Activated CD4-positive, CD25-positive, alpha-beta regulatory T cell (primary cell): ENCODE results near the gene ETDB.
"Not testable (repeated sequence)": the region's sequence is repeated elsewhere in the genome, so short reads cannot be mapped to it uniquely, and the experiment has no call there.

Source experiments
- DNase-seq, 4 experiments: peaks; one replicate each; lab custom pipeline; 2025; lab: John Stamatoyannopoulos, UW

The ETDB gene

DNA sequence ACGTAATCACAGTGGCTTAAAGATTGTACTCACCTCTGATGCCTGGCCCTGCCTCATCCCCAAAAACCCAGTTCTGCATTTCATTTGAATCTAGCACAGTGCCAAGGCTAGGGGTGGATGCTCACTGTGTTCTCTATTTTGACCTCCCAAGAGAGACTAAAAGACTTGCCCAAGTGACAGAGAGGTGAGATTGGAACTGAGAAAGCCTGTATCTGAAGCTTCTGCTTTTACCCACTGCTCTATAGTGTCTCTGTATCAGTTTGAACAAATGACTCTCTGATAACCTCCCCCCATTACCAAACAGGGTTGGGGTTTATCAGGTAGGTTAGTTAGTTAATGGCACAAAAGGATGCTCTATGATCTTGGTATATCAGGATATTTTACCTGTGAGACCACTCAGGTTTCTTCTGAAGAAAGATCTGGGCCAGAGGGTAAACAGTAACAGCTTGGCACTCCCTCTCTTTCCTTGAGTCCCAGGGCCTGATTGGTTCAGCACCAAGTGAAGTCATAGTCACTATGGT, at the start of gene ETDB:
ETDB (minus strand) TSS at position 471 of the 521 bp plus-strand sequence. CDS start 1,265 bp downstream, outside the sequence.
- not testable (repeated sequence) for DNase-seq

DNA sequence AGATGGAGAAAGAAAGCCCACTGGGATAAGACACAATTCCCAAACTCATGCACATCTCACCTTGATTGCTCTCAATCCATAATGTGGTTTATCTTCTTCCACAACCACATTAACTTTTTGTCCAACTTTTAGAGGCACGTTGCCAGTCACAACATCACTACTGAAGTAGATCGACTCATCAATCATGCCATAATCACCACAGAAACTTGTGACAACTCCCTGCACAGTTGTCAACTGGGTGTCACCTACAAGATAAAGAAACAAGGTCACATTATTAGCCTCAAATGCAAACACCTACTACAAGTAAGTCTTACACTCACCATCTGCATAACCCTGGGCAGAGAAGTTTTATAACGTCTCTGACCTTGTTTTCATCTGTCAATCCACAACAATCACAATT, 49.2 kb upstream of the ETDB start:
- DNase-seq: not testable (repeated sequence)

DNA sequence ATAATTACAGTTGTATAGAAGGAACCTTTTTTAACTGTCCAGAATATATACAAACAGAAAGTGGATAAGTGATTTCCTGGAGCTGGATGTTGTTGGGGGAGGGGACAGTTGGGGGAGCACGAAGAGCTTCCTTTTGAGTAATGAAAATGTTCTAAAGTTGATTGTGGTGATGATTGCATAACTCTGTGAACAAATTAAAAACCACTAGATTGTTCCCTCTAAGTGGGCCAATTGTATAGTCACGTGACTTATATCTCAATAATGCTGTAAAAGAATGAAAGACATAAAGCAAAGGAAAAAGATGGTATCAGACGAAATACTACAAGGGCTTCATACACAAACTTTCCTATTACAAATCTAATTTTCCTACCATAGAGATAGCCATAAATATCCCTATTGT, 48.2 kb upstream of the ETDB start:
- DNase-seq: no peak

DNA sequence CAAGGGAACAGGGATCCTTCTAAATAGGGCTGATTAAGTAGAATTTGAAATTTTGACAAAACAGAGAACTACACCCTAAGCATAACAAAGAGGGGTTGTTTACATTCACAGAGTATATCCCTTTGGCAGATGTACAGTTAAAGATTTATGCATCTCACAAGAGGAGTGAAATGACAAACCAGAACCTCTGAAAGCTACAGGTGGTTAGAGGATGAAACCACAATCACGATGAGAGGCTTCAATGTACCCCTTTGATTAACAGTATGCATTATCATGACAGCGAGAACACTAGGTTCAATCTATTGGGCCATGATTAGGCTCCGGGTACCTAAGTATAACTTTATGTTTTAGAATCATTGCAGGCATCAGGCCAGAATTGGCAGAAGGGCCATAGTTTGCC, 34.4 kb upstream of the ETDB start:
- not testable (repeated sequence) for DNase-seq

DNA sequence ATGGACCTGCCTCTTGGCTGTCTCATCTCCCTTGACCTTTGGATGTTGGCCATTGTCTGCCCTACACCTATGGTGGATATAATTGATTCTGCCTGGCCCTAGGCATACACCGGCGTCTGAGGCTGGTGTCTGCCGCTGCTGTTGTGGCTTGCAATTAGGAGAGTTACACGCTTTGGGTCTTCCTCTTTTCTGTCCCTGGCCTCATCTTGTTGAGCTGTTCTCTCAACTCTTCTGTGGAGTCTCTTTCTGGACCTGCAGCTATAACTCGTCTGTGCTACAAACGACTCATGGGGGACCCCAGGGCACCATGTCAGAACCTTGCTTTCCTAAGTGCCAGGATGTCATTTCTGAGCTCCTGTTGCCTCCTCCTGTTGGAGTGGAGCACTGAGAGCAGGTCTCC, 5.8 kb upstream of the ETDB start:
- DNase-seq: not testable (repeated sequence)

DNA sequence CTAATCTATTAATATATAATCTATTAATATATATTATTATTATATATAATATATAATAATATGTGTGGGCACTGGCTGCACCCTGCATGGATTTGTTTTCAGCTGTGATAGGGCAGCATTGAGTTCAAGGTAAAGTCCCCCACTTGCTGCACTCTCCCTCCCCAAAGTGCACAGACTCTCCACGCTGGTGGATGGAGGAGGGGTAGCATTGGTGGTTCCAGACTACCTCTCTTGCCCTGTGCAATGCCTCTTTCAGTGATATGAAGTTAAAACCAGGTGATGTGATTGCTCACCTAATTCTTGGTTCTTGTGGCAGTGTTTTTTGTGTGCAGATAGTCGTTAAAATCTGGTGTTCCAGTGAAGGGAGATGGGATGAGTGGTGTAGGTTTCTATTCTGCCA, 4.3 kb downstream of the ETDB start:
- not testable (repeated sequence) for DNase-seq

DNA sequence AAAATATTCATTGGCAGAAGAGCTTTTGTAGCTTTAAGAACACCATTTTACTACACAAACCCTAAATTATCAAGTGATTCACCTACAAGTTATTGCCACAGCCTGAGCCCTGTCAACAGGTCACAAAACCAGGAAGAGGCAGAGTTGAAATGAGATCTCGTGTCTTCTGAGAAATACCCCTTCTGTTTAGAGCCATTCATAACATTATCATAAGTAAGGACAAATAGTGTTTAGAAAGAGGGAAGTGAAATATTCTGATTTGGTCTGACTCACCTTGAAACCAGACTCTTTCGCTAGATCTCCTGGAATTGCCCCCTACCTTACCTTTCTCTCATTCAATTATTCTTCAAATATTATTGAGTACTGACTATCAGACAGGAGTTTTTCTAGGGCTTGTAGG, 5.9 kb downstream of the ETDB start:
- DNase-seq: no peak

DNA sequence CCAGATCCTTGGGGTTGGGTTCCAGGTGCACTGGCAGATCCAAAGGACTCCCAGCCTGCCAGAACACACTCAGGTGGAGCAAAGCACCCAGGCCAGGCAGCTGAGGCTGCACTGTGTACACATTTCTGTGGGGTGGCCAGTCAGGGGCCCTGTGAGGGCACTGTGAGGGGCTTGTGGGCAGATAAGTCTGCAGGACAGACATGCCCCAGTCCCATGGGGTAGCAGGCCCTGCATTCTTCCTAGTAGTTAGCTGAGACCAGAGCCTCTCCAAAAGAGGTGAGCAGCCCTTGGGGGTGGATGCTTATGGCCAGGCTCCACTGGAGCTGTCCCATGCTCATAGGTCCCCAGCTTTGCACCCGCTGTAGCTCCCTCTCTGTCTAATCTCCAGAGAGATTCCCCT, 7.6 kb downstream of the ETDB start:
- no peak for DNase-seq

- no peak for DNase-seq
These were observed 8.1 kb downstream of the ETDB start for GRCh38 chrX:135112096-135112729.

- no peak for DNase-seq
These were observed 10.8 kb downstream of the ETDB start for GRCh38 chrX:135109554-135109953.

GRCh38 chrX:135099493-135099783, 20.9 kb downstream of the ETDB start:
- DNase-seq: no peak

DNA sequence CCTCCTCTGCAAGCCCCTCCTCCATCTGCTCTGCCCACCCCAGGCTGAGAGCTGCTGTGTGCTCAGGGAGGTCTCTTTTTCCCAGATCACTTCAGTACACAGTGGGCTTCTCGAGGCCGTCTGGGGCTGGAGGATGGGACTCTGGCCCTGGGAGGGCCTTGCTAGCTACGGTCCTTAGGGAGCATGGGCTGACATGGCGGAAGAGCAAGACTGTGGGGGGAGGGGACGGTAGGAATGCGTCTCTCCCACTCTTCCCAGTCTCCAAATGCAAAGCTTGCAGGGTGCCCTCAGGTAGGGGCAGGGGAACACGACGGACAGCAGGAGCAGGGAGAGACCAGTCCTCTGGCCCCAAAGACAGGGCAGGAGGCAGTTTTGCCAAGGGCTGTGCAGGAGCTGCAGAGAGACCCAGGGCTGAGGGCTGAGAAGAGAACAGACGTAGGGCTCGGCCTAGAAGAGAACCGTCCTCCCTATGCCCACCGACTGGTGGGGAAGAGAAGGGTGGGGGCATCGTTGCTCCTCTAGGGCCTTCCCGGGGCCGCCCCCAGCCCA, 23.1 kb downstream of the ETDB start:
- not testable (repeated sequence) for DNase-seq

GRCh38 chrX:135095715-135096114, 24.6 kb downstream of the ETDB start:
- DNase-seq: no peak

GRCh38 chrX:135094726-135095125, 25.6 kb downstream of the ETDB start:
- DNase-seq: no peak

- no peak for DNase-seq
These were observed 31.2 kb downstream of the ETDB start for GRCh38 chrX:135089126-135089525.

DNA sequence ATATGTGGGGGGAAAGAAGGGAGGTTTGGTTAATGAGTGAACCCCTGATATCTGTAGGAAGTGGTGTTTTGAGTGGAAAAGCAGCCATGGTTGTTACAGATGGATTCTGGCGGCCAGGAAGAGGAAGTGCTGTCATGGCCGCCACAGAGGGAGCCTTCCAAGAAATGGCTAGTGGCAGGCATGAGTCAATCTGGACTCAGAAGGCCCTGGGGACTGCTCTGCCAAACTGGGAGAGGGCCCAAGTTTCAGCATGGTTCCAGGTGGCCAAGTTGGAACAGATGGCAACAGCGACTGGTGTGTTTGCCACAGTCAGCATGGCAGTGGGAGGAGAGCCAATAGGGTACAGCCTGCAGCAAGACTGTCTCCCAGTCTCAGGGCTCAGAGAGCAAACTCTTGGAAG, 32.5 kb downstream of the ETDB start:
- DNase-seq: no peak

DNA sequence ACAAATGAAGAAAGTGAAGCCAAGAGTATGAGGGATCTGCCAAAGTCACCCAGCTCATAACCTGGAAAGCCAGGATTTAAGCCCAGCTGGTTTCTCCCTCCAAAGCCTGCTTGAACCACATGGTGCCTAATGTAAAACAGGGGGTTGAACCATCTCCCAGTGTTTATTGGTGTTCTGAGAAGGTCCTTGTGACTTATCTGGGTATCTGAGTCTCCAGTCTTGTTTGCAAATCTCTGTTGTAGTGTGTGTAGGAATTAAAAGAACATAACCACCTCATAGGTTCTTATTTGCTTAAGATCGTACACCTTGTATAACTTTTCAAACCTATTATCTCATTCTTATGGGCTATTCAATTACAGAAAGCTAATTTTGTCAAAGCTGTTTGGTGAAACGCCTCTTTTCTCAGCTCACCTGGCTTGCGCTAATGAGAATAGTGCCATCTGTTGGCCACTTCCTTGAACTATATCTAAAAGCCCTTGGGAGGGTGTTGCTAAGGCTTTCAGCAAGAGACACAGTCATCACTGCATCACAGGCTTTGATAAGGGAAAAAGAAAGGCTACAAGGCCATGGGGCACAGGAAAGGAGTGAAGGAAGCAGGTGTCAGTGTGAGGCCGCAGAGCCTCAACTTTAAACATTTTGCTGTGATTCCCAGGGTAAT, 34.0 kb downstream of the ETDB start:
- DNase-seq: peak in 1 of 4 experiments; percentile 1

DNA sequence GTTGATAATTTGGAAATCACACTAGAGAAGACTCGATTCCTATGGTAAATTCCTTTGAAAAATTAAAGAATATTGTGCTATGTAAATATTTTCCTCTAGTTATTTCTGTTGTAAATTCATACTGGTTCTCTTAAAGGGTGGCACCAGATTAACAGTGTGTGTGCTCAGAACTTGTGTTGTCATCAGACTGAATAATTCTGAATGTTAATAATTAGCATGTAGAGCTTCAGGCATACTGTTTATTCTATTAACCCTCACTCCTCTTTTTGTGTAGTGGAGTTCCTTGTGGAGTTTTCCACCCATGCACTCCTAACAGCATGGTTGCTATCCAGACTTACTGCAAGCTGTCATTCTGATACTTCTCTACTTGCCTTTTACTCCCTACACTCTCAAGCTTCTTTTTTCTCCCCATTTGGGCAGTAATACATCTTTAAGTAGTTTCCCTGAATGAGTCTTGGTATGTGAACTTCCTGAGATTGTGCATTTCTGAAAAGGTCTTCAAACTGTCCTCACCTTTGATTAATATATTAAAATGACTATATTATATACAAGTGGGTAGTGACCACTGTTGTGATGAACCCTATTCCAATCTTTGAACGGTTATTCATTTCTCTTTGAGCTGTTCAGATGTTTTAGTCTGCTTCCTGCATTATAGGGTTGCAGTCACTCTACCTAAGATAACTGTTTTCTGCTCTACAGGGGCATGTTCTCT, 38.5 kb downstream of the ETDB start:
- DNase-seq: no peak
